ENCODE data around the gene THSD1.
"Not testable (repeated sequence)": the region's sequence is repeated elsewhere in the genome, so short reads cannot be mapped to it uniquely, and the experiment has no call there.

Gene THSD1

GRCh38 chr13:52407436-52407835 lies 1.5 kb upstream of the THSD1 start:
- not testable (repeated sequence) for DNase-seq

- no peak for DNase-seq
Measured at GRCh38 chr13:52406629-52407028, 657 bp upstream of the THSD1 start.

- DNase-seq, result no peak
Measured at GRCh38 chr13:52405369-52405766, 604 bp downstream of the THSD1 start.

GRCh38 chr13:52399708-52400107 lies 6.3 kb downstream of the THSD1 start:
- no peak for DNase-seq

- DNase-seq, result no peak
Measured at GRCh38 chr13:52399046-52399445, 6.9 kb downstream of the THSD1 start.

GRCh38 chr13:52395704-52396103 lies 10.3 kb downstream of the THSD1 start:
- no peak for DNase-seq

- DNase-seq, result no peak
Measured at GRCh38 chr13:52394586-52394985, 11.4 kb downstream of the THSD1 start.

- DNase-seq, result no peak
Measured at GRCh38 chr13:52393572-52394357, 12.2 kb downstream of the THSD1 start.

GRCh38 chr13:52387721-52388120 lies 18.3 kb downstream of the THSD1 start:
- no peak for DNase-seq

GRCh38 chr13:52385870-52386269 lies 20.1 kb downstream of the THSD1 start:
- DNase-seq, result no peak

GRCh38 chr13:52383366-52383765 lies 22.6 kb downstream of the THSD1 start:
- no peak for DNase-seq

GRCh38 chr13:52378312-52378711 lies 27.7 kb downstream of the THSD1 start:
- no peak for DNase-seq

GRCh38 chr13:52377898-52378297 lies 28.1 kb downstream of the THSD1 start:
- no peak for DNase-seq

- no peak for DNase-seq
Measured at GRCh38 chr13:52374873-52375411, 31.0 kb downstream of the THSD1 start.

- no peak for DNase-seq
Measured at GRCh38 chr13:52374389-52374788, 31.6 kb downstream of the THSD1 start.

- not testable (repeated sequence) for DNase-seq
Measured at GRCh38 chr13:52373277-52373676, 32.7 kb downstream of the THSD1 start.

GRCh38 chr13:52371736-52372247 lies 34.2 kb downstream of the THSD1 start:
- DNase-seq, result no peak

GRCh38 chr13:52366291-52366690 lies 39.7 kb downstream of the THSD1 start:
- DNase-seq, result no peak

GRCh38 chr13:52362169-52362887 lies 43.6 kb downstream of the THSD1 start:
- DNase-seq, result not testable (repeated sequence)

- DNase-seq, result no peak
Measured at GRCh38 chr13:52361225-52361624, 44.7 kb downstream of the THSD1 start.

- DNase-seq, result no peak
Measured at GRCh38 chr13:52359534-52359933, 46.4 kb downstream of the THSD1 start.

- DNase-seq, result no peak
Measured at GRCh38 chr13:52356327-52356726, 49.6 kb downstream of the THSD1 start.

- DNase-seq, result no peak
Measured at GRCh38 chr13:52353193-52353592, 52.8 kb downstream of the THSD1 start.

Data from NK-92 treated with Interleukin-12 subunit alpha and Interleukin-12 subunit beta, amount 100 ng/mL, for 24 hours (cell line).